MM.1S (cell line): ENCODE data around the gene COL9A2.

Source experiments
- CTCF ChIP-seq: fragments of 300-600 bp; sonication (generic); IDR thresholded peaks from 2 replicates; pipeline ENCODE4 v1.5.1; 2016; ENCODE audit warnings: antibody characterized with exemption, low read length, mixed read lengths
- EZH2 ChIP-seq: fragments of 300-600 bp; sonication (generic); optimal IDR thresholded peaks from 2 replicates; pipeline ENCODE3; 2017; ENCODE audit warnings: low read depth, mild to moderate bottlenecking, antibody characterized with exemption, low read length, mixed read lengths
- EZH2phosphoT487 ChIP-seq: fragments of 300-600 bp; sonication (generic); IDR thresholded peaks from 2 replicates; pipeline ENCODE4 v1.6.1; 2018; ENCODE audit warnings: antibody characterized with exemption, low read length

DNA sequence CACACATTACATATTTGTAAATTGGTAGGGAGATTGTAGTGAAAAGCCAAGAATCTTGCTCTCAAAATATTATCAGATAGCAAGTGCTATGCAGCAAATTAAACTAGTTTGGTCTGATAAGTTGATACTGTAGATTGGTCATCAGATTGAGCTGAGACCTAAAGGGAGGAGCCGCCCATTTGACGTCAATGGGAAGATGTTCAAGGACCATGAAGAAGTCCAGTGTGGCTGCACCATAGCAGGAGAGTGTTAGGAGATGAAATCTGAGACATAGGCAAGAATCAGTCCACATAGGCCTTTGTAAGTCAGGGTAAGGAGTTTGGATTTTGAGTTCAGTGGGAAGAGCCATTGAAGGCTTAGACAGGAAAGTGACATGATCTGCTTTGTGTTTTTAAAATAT, 42.8 kb downstream of the COL9A2 start:
- TF ChIP-seq CTCF = no peak
- TF ChIP-seq EZH2 = no peak
- no peak for TF ChIP-seq EZH2phosphoT487
